COR-L47 (cell line): ENCODE data around the gene SYNPO.

Source experiments
- DNase-seq: peaks from one replicate; lab custom pipeline; 2025; lab: John Stamatoyannopoulos, UW

The SYNPO gene

GRCh38 chr5:150640311-150641005, at the start of gene SYNPO:
Gene SYNPO (plus strand): TSS chr5:150640660. CDS start chr5:150648276, 7,616 bp downstream.
- DNase-seq = no peak

GRCh38 chr5:150590979-150591695, 49.3 kb upstream of the SYNPO start:
- no peak for DNase-seq

- no peak for DNase-seq
Observed at GRCh38 chr5:150593593-150593992, 46.9 kb upstream of the SYNPO start.

- DNase-seq = no peak
Observed at GRCh38 chr5:150593996-150594395, 46.5 kb upstream of the SYNPO start.

- no peak for DNase-seq
Observed at GRCh38 chr5:150595466-150596031, 44.9 kb upstream of the SYNPO start.

GRCh38 chr5:150596313-150596712, 44.1 kb upstream of the SYNPO start:
- no peak for DNase-seq

- DNase-seq = no peak
Observed at GRCh38 chr5:150596826-150597225, 43.6 kb upstream of the SYNPO start.

GRCh38 chr5:150598006-150598405, 42.5 kb upstream of the SYNPO start:
- DNase-seq = no peak

- DNase-seq = no peak
Observed at GRCh38 chr5:150598821-150599273, 41.6 kb upstream of the SYNPO start.

- DNase-seq = no peak
Observed at GRCh38 chr5:150599281-150599680, 41.2 kb upstream of the SYNPO start.

GRCh38 chr5:150599917-150600511, 40.4 kb upstream of the SYNPO start:
- DNase-seq = peak; percentile 50

GRCh38 chr5:150600616-150601490, 39.6 kb upstream of the SYNPO start:
- no peak for DNase-seq

GRCh38 chr5:150601491-150602345, 38.7 kb upstream of the SYNPO start:
- no peak for DNase-seq

- no peak for DNase-seq
Observed at GRCh38 chr5:150603052-150603451, 37.4 kb upstream of the SYNPO start.

GRCh38 chr5:150603491-150603890, 37.0 kb upstream of the SYNPO start:
- no peak for DNase-seq

GRCh38 chr5:150604010-150604409, 36.5 kb upstream of the SYNPO start:
- DNase-seq = no peak

GRCh38 chr5:150604894-150605440, 35.5 kb upstream of the SYNPO start:
- DNase-seq = no peak

- DNase-seq = peak; percentile 48
Observed at GRCh38 chr5:150605546-150605945, 34.9 kb upstream of the SYNPO start.

GRCh38 chr5:150606476-150606875, 34.0 kb upstream of the SYNPO start:
- DNase-seq = no peak

GRCh38 chr5:150607105-150607504, 33.4 kb upstream of the SYNPO start:
- DNase-seq = no peak
